Caco-2 (cell line): ENCODE data around the gene ASTN2. TPM values are rescaled to one million over a fixed set of nuclear protein-coding genes. Genes with fewer than 3 reads are reported as not detected.
A peak's percentile ranks its signal among the peaks of the same experiment; 100 is the strongest.

Source experiments
- BruUV-seq: library from RNA; stranded (reverse); fragments of 400-500 nt; replicated peaks from 2 replicates; lab custom pipeline; 2021; lab: Mats Ljungman, UMichigan
- CTCF ChIA-PET: fragments of 300-600 bp; sonication (Branson Sonifier 250); formaldehyde crosslinking; loops from one replicate; lab custom pipeline; 2022; ENCODE audit warnings: antibody characterized with exemption; lab: Charles Lee
- POLR2A ChIA-PET: fragments of 300-600 bp; sonication (Branson Sonifier 250); formaldehyde crosslinking; loops from one replicate; lab custom pipeline; 2022; ENCODE audit warnings: antibody characterized with exemption; lab: Charles Lee
- DNase-seq, 2 experiments: peaks; one replicate each; pipeline versions ENCODE4 v3.0.0 to v3.0.0-alpha.2; 2020 to 2022
- H3K27me3 ChIP-seq: replicated peaks from 2 replicates; pipeline ENCODE4 v1.6.0; 2011; ENCODE audit warnings: low read length; ENCODE audit not compliant: control insufficient read depth, insufficient read depth
- H3K36me3 ChIP-seq: 2 replicates; pipeline ENCODE4 v1.5.1; 2011; ENCODE audit warnings: low read length; ENCODE audit not compliant: control insufficient read depth, insufficient read depth
- H3K4me1 ChIP-seq: fragments of 250-450 bp; sonication (Bioruptor Pico); 2 replicates; pipeline ENCODE4 v1.5.1; 2020; ENCODE audit warnings: mild to moderate bottlenecking
- H3K4me3 ChIP-seq: 2 replicates; pipeline ENCODE4 v1.5.1; 2011; ENCODE audit warnings: low read depth, mild to moderate bottlenecking, control low read depth, low read length
- H3K9me3 ChIP-seq: fragments of 250-450 bp; sonication (Bioruptor Pico); 2 replicates; pipeline ENCODE4 v1.5.1; 2020; ENCODE audit warnings: mild to moderate bottlenecking, moderate library complexity
- H3K27ac Mint-ChIP-seq: one replicate; pipeline ENCODE4 v1.8.0; 2022; ENCODE audit warnings: mixed read lengths; ENCODE audit not compliant: unreplicated experiment
- H3K27me3 Mint-ChIP-seq: one replicate; pipeline ENCODE4 v1.8.0; 2022; ENCODE audit warnings: mixed read lengths; ENCODE audit not compliant: insufficient read depth, unreplicated experiment
- H3K36me3 Mint-ChIP-seq: one replicate; pipeline ENCODE4 v1.8.0; 2022; ENCODE audit warnings: mild to moderate bottlenecking, mixed read lengths; ENCODE audit not compliant: insufficient read depth, unreplicated experiment
- H3K4me1 Mint-ChIP-seq: one replicate; pipeline ENCODE4 v1.8.0; 2022; ENCODE audit warnings: low read depth, mixed read lengths; ENCODE audit not compliant: unreplicated experiment
- H3K4me3 Mint-ChIP-seq: one replicate; pipeline ENCODE4 v1.8.0; 2022; ENCODE audit warnings: mild to moderate bottlenecking, moderate library complexity, mixed read lengths; ENCODE audit not compliant: unreplicated experiment
- H3K9me3 Mint-ChIP-seq: one replicate; pipeline ENCODE4 v1.8.0; 2022; ENCODE audit warnings: mixed read lengths; ENCODE audit not compliant: unreplicated experiment
- intact Hi-C: fragments of 100-400 bp; cut with micrococcal nuclease; formaldehyde crosslinking; loops from one replicate; pipeline ENCODE4 v1.10.0; 2022; ENCODE audit not compliant: unreplicated experiment
- total RNA-seq: library from RNA; stranded (reverse); gene quantifications from 2 replicates; pipeline ENCODE4 v1.2.3, GENCODE V29; 2022
- TF ChIP-seq, protein P1 (sequence below), 2 experiments: fragments of 200-600 bp in 1 of 2; IDR thresholded peaks; 1 replicate in 1 of 2; 2 replicates in 1 of 2; pipeline versions ENCODE4 v1.5.1 to v1.8.0; 2011 to 2022; ENCODE audit warnings: antibody characterized with exemption in 1 of 2, control low read depth in 1 of 2, inconsistent platforms in 1 of 2, low read depth in 1 of 2, low read length in 1 of 2, mild to moderate bottlenecking in 1 of 2, moderate library complexity in 1 of 2; ENCODE audit not compliant: insufficient read depth in 1 of 2, severe bottlenecking in 1 of 2, unreplicated experiment in 1 of 2

The ASTN2 gene
- total RNA-seq, 1 experiment from 2014 or later = 12.7 TPM

DNA sequence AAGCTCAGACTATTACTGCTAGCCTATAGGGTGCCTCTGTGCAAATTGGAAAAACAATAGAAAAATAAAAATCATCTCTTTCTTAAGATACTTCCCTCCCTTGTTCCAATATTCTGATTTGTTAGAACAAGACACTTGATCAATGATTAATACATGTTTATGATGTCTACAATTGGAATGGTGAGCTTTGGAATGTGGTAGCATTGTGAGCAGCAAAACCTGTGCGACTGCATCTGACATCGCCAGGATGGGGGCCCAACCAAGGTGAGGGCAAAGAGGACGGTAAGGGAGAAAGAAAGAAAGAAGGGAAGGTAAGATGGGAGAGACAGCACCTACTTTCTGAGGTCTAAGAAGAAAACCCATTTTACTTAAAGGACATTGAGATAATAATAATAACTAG, 910.8 kb downstream of the ASTN2 start:
- H3K4me3 Mint-ChIP-seq = peak overlapping the region; percentile 11

DNA sequence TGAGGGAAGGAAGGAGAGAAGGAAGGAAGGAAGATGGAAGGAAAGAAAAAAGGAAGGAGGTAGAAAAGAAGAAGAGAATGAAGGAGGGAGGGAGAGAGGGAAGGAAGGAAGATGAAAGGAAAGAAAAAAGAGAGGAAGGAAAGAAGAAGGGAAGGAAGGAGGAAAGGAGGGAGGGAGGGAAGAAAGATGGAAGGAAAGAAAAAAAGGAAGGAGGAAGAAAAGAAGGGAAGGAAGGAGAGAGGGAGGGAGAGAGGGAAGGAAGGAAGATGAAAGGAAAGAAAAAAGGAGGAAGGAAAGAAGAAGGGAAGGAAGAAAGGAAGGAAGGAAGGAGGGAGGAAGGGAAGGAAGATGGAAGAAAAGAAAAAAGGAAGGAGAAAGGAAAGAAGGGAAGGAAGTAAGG, 912.1 kb downstream of the ASTN2 start:
- Mint-ChIP-seq H3K27me3 (no peaks in the 10 kb centered on the region), H3K27ac (peak overlapping the region; percentile 4), H3K9me3 (no peaks in the 10 kb centered on the region), H3K36me3 (peaks cover 4% of the 10 kb centered on the region), H3K4me1 (peaks cover 27% of the 10 kb centered on the region), H3K4me3 (no peak overlapping the region)
- TF ChIP-seq, protein P1, sequence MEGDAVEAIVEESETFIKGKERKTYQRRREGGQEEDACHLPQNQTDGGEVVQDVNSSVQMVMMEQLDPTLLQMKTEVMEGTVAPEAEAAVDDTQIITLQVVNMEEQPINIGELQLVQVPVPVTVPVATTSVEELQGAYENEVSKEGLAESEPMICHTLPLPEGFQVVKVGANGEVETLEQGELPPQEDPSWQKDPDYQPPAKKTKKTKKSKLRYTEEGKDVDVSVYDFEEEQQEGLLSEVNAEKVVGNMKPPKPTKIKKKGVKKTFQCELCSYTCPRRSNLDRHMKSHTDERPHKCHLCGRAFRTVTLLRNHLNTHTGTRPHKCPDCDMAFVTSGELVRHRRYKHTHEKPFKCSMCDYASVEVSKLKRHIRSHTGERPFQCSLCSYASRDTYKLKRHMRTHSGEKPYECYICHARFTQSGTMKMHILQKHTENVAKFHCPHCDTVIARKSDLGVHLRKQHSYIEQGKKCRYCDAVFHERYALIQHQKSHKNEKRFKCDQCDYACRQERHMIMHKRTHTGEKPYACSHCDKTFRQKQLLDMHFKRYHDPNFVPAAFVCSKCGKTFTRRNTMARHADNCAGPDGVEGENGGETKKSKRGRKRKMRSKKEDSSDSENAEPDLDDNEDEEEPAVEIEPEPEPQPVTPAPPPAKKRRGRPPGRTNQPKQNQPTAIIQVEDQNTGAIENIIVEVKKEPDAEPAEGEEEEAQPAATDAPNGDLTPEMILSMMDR (IDR thresholded peaks at IDR 0.05; ENCODE audit: insufficient read depth in 1 of 2, low read depth in 1 of 2, low read length in 1 of 2, severe bottlenecking in 1 of 2, unreplicated experiment in 1 of 2) = no peak
- H3K9me3 ChIP-seq = no peaks in the 10 kb centered on the region
- CTCF ChIA-PET = no interaction called here
- H3K27me3 ChIP-seq = no peaks in the 10 kb centered on the region
- POLR2A ChIA-PET = no interaction called here
- no peak overlapping the region for H3K4me3 ChIP-seq
- no peaks in the 10 kb centered on the region for H3K36me3 ChIP-seq
- H3K4me1 ChIP-seq = peaks cover 20% of the 10 kb centered on the region
- DNase-seq = no peak
- BruUV-seq = no TSS peak
- intact Hi-C loops = no loop called here

More for the DNA sequence above, 910.8 kb downstream of the ASTN2 start:
- H3K9me3 Mint-ChIP-seq = no peaks in the 10 kb centered on the region
- H3K4me1 Mint-ChIP-seq = peaks cover 27% of the 10 kb centered on the region
- TF ChIP-seq, protein P1 (IDR thresholded peaks at IDR 0.05; ENCODE audit: insufficient read depth in 1 of 2, low read depth in 1 of 2, low read length in 1 of 2, severe bottlenecking in 1 of 2, unreplicated experiment in 1 of 2) = no peak
- H3K36me3 Mint-ChIP-seq = peaks cover 5% of the 10 kb centered on the region
- intact Hi-C loops = loop anchor here (1.0 to 2.0 kb wide), 2 partner anchors 43 to 71 kb away; no protein-coding TSS in a partner anchor
- BruUV-seq = no TSS peak
- no peak overlapping the region for H3K4me3 ChIP-seq
- no peaks in the 10 kb centered on the region for H3K27me3 ChIP-seq
- H3K27ac Mint-ChIP-seq = no peak overlapping the region
- peaks cover 20% of the 10 kb centered on the region for H3K4me1 ChIP-seq
- CTCF ChIA-PET = no interaction called here
- H3K9me3 ChIP-seq = no peaks in the 10 kb centered on the region
- H3K36me3 ChIP-seq = no peaks in the 10 kb centered on the region
- POLR2A ChIA-PET = no interaction called here
- peak; percentile 67 to 75 for DNase-seq
- H3K27me3 Mint-ChIP-seq = no peaks in the 10 kb centered on the region

GRCh38 chr9:116501871-116502270, 913.0 kb downstream of the ASTN2 start:
- CTCF ChIA-PET = no interaction called here

More at GRCh38 chr9:116501871-116502270, 913.0 kb downstream of the ASTN2 start:
- Mint-ChIP-seq H3K4me3 (no peak overlapping the region), H3K27me3 (no peaks in the 10 kb centered on the region), H3K36me3 (no peaks in the 10 kb centered on the region), H3K27ac (peak overlapping the region; percentile 4), H3K4me1 (peaks cover 27% of the 10 kb centered on the region), H3K9me3 (no peaks in the 10 kb centered on the region)
- intact Hi-C loops = no loop called here
- DNase-seq = no peak
- Histone ChIP-seq H3K36me3 (no peaks in the 10 kb centered on the region), H3K4me3 (no peak overlapping the region), H3K9me3 (no peaks in the 10 kb centered on the region), H3K27me3 (no peaks in the 10 kb centered on the region), H3K4me1 (peaks cover 20% of the 10 kb centered on the region)
- BruUV-seq = no TSS peak
- POLR2A ChIA-PET = no interaction called here
- TF ChIP-seq, protein P1 (IDR thresholded peaks at IDR 0.05; ENCODE audit: insufficient read depth in 1 of 2, low read depth in 1 of 2, low read length in 1 of 2, severe bottlenecking in 1 of 2, unreplicated experiment in 1 of 2) = no peak
